NOMO-1 treated with DMSO at 0.1 percent for 48 hours (cell line): ENCODE data around the gene SPCS1.

Experiments
- DNase-seq: peaks from one replicate; lab custom pipeline; 2025; ENCODE audit not compliant: unreplicated experiment; lab: John Stamatoyannopoulos, UW

SPCS1 gene

DNA sequence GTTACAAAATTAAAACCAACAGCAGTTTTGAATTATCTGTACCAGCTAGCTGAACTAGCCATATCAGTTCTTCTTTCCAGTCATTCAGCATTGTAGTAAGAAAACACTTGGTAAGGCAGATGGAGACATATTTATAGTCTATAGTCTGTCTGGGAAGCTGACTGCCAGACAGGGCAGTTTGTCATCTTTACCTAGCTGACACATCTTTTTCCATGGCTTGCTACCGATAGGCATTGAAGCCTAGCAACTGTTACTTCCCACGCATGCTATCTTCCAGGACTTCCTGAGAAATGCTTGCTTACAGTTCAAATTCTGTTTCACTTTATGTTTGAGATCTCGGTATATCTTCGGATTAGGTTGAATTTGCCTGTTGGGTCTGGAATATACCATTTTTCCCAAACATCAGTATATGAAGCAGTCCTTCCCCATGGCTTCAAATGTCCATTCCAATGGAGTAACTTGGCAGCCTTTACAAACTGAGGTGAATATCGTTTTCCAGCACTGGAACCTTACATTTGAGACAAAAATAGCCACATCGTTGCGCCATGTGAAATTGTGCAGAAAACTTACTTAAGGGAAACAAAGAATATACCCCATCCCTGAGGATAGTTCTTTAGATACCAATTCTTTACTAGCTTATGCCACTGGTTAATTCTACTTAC lies 11.2 kb upstream of the SPCS1 start:
- DNase-seq = no peak

DNA sequence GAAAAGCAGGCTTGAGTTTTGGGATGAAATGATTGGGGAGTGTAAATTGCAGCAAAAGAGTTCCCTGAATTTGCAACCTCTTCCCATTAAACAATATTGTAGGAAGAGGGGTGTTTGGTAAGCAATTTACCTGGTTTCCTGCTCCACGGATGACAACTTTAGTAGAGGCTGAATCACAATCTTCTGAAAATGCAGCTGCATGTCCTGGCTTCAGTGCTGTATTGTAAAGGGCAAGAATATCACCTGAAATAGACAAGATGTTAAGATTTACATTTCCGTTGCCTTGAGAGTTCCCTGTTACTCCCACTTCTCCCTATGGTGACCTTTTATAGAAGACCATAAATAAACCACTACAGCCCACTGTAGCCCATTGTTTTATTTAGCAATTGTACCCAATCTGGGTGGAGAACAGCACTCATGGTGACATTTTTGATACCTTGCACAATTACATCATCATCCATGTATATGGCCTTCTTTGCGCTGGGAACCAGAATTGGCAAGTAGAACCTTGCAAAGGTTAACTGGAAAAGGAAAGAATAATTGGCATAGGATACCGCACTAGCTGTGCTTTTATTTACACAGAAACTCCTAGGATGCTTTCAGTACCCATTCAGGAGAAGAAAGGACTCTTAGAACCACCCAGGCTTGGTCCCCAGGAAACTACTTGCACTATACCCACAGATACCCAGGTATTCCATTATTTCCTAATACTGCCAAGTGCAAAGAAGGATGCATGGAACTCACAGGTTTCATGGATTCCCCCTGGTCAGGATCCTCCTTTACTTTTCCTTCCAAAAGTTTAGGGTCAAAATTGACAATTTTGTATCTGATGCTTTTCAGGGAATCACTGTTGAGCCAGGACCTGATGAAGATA lies 9.9 kb upstream of the SPCS1 start:
- DNase-seq = no peak

DNA sequence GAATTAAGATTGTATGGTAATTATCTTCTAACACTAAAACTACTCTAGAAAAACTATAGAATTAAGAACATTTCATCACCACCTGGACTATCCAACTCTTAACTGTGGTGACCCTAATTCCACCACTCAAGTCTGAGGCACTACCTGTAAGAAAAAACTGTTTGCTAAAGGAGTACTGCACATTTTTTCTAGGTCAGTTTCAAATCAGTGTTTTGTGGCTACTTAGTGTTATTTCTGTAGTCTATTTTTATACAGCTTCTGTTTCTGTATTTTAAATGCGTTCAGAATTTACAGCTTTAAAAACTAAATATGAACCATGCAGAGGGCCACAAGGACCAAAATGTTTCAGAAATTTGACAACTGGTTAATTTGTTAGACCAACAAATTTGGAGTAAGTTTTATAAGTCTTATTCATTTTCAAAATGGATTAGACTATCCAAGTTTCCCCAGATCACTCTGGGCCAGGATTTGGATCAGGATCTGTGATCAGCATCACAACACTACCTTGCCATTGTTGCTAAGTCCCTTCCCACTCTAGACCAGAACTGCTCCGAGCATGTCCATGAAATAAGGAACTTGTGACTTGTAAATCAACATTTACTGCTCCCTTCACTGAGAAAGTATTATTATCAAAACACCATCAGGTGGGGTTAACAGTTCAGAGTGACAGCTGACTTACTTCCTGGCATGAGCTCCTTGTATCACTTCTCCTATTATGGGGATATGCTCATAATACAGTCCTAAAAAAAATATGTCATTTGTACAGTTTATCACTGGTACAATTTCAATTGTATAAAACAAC lies 8.9 kb upstream of the SPCS1 start:
- peak; percentile 51 for DNase-seq

DNA sequence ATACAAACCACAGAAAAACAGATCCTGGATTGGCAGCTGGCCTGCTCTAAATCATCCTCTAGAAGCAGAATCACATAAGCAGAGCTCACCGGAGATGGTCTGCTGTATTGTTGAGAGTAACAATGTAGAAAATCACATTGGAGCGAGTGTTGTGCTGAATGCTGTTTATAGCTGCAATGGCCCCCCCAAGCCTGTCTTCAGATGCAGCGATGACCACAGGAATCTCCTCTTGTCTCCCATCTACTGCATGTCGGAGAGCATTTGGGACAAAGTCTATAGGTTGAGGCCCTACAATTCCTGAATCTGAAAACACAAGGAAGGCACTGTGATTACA lies 8.3 kb upstream of the SPCS1 start:
- DNase-seq = no peak

DNA sequence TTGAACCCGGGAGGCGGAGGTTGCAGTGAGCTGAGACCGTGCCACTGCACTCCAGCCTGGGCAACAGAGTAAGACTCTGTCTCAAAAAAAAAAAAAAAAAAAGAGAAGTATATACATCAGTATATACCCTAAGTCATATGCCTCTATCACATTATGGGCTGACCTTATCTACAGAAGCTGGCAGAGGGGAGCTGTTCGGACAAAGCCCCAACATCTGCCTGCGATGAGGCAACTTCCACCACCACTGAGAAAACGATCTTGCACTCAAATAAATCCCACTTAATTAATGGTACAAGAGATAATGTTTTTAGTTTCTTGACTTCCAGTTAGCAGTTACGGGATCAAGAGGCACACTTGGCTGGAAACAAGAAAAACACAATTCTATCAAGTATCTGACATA lies 2.6 kb upstream of the SPCS1 start:
- DNase-seq = no peak

DNA sequence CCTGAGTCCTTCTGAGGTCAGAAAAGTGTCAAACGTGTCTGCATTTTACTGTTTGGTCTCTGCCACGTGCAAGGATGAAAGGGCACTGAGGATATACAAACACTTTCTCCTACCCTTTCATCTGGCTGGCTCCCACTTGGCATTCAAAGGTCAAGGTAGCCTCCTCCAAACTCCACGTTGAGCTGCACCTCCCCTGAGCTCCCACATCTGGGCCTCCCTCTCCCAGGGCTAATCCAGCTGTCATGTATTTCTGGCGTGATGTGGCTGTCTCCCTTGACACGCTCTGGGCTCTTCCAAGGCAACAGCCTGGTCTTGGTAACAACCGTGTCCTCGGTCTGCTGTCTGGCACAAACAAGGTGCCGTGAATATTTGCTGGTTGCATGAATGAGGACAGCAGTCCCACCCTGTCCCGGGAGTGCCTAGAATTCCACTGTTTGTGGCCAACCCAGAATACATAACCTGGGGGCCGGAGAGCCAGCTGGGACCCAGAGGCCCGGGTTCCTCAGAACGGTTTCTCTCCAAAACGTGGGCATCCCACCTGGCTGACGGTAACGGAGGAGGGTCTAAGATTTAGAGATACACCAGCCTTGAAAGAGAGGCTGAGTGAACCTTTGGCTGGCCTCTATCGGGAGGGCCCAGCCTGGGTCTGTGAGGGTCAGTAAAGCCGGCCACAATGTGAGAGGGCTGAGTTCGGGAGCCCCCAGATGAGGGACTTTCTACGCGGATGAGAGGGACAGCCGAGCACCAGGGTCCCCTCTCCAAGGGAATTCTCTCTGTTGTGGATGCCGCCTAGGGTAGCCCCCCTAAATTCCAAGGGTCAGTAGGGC lies 1.1 kb upstream of the SPCS1 start:
- DNase-seq = no peak

DNA sequence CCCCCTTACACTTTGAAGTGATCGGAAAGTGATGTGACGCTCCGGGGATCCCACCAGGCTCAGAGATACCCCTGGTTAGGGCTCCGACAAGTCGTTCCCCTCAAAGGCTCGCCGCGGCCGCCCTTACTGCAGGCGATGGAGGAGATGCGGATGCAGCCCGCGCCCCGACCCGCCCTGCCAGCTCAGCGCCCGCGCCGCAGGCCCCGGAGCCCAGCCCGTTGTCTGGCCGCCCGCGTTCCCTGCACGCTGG lies 543 bp upstream of the SPCS1 start:
- no peak for DNase-seq

DNA sequence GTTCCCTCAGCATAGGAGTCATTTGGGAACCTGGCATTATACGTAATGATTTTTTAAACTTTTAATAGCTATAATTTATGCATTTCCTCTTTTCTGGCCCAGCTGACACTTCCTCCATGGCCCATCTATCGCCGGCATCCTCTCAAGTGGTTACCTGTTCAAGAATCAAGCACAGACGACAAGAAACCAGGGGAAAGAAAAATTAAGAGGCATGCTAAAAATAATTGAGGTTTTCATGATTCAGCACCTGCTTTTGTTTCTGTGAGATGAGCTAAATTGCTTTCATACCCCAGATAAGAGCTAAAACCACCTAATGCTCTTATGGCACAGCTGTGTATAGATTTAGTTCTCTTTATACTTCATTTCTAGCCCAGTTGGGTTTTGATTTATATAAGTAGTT lies 1.7 kb downstream of the SPCS1 start:
- DNase-seq = peak; percentile 78

DNA sequence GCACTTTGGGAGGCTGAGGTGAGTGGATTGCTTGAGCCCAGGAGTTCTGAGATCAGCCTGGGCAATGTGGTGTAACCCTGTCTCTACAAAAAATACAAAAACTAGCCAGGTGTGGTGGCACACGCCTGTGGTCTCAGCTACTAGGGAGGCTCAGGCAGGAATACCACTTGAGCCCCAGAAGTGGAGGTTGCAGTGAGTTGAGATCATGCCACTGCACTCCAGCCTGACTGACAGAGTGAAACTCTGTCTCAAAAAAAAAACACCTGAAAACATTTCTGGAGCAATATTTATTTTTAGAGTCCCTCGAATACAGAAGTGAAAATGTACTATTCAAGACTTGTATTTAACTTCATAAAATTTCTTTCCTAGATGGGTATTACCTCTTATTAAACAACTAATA lies 4.6 kb downstream of the SPCS1 start:
- DNase-seq = peak; percentile 17

DNA sequence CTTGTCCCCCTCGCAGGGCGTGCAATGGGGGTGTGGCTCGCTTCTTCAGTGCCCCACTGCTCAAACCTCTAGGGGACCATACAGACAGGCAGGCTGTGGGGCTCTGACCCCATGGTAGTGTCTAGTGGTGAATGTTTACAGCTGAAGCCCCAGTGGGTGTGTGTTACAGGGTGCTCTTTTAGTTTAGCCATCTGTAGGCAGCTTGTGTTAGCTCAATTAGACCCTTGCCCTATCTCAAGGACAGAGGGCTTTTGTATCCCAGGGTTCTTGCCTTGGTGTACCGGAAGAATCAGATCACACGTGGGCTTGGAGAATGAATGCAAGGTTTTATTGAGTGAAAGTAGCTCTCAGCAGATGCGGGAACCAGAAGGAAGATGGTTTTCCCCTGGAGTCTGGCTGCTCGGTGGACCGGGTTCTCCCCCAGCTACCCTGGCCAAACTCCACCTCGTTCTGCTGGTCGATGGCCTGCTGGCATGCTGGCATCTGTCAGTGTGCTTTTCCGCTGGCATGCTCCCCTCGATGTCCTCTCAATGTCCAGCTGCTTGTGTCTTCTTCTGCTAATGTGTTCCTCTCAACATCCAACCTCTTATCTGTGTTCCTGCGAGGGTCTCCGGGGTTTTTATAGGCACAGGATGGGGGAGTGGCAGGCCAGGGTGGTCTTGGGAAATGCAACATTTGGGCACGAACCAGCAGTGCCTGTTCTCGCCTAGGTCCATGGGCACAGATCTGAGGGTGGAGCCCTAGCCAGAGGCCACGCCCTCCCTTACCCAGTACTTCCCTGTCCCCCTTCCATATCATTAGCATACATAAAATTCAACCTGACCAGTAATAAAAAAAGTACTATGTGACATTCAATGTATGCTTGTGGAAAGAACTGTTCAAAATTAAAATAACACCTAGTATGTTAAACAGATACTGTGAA lies 6.6 kb downstream of the SPCS1 start:
- DNase-seq = no peak

DNA sequence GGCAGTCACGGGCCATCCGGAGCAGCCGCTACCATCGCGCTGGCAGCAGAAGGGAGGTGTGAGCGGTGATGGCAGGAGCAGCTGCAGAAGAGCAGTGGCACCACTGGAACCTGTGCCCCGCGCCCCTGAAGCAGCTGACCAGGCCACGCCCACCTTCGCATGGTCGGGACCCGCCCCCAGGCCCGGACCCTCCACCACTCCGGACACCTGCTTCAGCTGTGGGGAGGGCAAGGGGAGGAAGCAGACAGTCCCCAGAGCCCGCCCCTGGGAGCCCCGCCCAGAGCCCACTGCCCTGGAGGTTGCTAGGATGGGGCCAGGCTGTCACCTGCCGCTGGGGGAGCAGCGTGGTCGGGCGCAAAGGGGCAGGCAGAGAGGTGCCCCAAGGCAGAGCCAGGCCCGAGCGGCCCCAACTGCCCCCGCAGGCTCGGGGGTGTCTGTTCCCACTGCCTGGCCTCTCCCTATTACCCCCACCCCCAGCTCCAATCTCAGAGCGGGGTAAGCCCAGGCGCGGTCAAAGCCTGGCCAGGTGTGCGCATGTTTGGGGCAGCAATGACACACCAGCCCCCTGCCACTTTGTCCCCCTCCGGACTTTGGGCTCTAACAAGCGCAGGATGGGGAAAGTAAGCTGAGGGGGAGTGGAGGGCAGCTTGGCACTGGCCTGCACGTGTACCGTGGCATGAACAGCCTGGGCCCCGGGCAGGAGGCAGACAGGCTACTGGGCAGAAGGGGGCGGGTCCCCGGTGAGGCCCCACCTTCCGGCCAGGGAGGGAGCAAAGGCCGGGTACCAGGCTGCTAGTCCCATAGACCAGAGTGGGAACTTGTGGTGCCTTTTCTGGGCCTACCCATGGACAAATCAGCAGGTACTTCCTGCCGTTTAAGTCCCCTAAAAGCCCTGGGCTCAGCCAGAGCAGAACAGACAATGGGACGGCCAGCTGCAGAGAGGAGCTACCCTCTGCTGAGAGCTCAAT lies 8.7 kb downstream of the SPCS1 start:
- DNase-seq = no peak

DNA sequence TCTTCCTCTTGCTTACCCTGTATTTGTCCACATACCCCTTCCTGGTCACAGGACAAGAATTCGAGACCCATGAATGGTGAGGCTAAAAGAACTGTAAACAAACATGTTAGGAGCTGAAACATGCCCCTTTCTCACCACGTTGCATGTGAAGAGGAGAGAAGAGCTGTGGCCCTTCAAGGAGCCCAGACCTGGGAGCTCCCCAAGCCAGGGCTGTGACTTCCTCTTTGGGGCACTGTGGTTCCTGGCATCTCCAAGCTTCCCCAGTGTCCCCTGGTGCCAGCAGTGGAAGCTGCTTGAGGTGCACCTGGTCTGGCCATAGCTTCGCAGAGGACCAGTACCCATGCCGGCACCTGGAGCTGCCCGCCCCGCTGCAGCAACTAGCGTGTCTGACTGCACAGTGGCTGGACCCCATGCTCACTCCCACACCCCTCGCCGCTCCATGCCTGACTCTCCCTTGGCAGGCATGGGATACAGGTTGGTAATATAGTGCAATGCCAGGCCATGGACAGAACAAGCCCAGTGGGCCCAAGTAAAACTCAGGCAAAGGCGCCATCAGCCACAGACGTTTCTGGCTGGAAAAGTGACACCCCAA lies 9.9 kb downstream of the SPCS1 start:
- no peak for DNase-seq

DNA sequence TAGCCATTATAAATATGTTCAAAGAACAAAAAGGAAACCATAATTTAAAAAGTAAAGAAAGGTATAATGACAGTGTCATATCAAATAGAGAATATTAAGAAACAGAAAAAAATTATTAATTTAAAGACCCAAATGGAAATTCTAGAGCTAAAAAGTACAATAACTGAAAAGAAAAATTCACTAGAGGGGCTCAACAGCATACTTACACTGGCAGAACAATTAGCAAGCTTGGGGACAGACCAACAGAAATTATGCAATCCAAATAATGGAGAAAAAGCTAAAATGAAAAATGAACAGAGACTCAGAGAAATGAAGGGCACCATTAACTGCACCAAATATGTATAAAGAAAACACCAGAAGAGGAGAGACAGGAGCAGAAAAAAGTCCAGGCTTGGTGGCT lies 13.7 kb downstream of the SPCS1 start:
- DNase-seq = no peak

DNA sequence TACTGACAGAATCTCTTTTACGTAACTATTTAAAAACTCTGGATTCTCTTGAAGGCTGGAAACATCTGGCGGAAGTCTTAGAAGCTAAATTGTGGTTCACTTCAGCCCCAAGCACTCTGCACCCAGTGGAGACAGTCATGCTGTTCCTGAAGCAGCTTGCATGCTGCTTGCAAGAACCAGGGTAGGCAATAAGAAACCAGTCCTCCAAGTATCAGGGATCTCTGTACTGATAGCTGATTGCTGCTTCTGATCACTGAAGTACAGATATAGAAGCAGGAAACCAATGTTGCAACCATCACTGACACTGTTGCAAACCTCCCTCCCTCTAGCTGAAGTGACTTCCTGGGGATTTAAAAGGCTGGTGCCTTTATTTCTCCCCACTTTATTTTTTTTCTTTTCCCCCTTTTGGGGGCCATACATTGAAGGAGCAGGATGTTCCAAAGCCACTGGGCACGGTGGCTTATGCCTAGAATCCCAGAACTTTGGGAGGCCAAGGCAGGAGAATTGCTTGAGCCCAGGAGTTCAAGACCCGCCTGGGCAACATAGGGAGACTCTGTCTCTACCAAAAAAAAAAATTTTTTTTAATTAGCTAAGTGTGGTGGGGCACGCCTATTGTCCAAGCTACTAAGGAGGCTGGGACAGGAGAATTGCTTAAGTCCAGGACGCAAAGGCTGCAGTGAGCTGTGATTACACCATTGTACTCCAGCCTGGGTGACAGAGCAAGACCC lies 15.3 kb downstream of the SPCS1 start:
- DNase-seq = peak; percentile 97

DNA sequence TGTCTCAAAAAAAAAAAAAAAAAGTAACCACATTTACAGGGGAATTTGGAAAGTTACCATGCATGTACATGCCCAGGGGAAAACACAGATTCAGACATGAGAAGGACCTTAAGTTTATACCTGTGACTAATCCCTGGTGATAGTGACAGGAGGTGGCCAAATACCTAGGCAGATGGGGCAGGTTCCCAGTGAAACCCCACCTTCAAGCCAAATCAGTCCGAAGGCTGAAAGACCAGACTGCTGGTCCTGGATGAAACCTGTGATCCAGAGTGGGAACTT lies 15.8 kb downstream of the SPCS1 start:
- DNase-seq = no peak

DNA sequence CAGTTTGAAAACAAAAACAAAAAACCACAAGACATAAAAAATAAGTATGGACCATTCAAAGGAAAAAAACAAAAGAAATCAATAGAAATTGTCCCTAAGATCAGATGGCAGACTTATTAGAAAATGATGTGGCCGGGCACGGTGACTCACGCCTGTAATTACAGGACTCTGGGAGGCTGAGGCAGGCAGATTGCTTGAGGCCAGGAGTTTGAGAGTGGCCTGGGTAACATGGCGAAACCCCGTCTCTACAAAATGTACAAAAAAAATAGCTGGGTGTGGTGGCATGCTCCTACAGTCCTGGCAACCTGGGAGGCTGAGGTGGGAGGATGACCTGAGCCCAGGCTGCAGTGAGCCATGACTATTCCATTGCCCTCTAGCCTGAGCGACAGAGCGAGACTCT lies 16.6 kb downstream of the SPCS1 start:
- peak; percentile 10 for DNase-seq

DNA sequence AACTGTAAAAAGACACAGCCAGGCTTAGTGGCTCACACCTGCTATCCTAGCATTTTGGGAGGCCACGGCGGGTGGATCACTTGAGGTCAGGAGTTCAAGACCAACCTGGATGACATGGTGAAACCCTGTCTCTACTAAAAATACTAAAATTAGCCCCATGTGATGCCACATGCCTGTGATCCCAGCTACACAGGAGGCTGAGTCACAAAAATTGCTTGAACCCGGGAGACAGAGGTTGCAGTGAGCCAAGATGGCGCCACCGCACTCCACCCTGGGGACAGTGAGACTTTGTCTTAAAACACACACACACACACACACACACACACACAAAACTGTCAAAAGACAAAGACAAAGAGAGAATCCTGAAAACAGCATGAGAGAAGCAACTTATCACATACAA lies 18.0 kb downstream of the SPCS1 start:
- DNase-seq = no peak

DNA sequence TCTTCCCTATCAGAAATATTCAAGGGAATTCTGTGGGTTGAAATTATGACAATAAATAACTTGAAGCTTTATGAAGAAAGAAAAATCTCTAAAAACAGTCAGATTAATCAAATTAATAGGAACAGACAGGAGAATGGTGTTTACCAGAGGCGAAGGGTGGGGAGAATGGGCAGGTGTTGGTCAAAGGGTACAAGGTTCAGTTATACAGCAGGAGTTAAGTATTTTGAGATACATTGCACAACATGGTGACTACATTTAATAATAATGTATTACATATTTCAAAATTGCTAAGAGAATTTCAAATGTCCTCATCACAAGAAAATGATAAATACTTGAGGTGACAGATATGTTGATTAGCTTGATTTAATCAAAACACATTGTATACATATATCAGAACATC lies 18.6 kb downstream of the SPCS1 start:
- DNase-seq = no peak
